Pancreas (tissue), 10 donors: ENCODE measurements around the gene SLC32A1. TPM values are rescaled to one million over a fixed set of nuclear protein-coding genes. Genes with fewer than 3 reads are reported as not detected.

ENCODE experiments used
- ATAC-seq, 4 donors: fragments of 200-7000 bp; cut with Tn5 transposase; one replicate each; pipeline versions ENCODE4 v1.8.0 to v1.9.1; 2020; ENCODE audit warnings: mild to moderate bottlenecking in 4 of 4, moderate library complexity in 4 of 4
- DNase-seq, 6 donors: peaks; one replicate each; pipeline ENCODE4 v3.0.0-alpha.2; 2020
- FAIRE-seq: peaks from 2 replicates; lab custom pipeline; 2012; peaks lifted over from hg19 to GRCh38; lab: Jason Lieb, UNC
- H3K27ac ChIP-seq, 4 donors: fragments of 200-600 bp; sonication (generic); 1 replicate in 3 of 4; 2 replicates in 1 of 4; pipeline versions ENCODE4 v1.5.0 to v1.8.0; 2020
- H3K27me3 ChIP-seq, 4 donors: fragments of 200-600 bp; one replicate each; pipeline ENCODE4 v1.8.0; 2021
- H3K36me3 ChIP-seq, 3 donors: fragments of 200-600 bp; sonication (generic) in 1 of 3; one replicate each; pipeline versions ENCODE4 v1.5.0 to v1.8.0; 2020 to 2021
- H3K4me1 ChIP-seq, 3 donors: fragments of 200-600 bp; one replicate each; pipeline ENCODE4 v1.8.0; 2021
- H3K4me3 ChIP-seq, 4 donors: fragments of 200-600 bp; sonication (generic) in 2 of 4; one replicate each; pipeline versions ENCODE4 v1.5.0 to v1.8.0; 2020 to 2021
- H3K9me3 ChIP-seq, 4 donors: fragments of 200-600 bp; one replicate each; pipeline ENCODE4 v1.8.0; 2021
- WGBS, 2 donors: extraction: QIAGEN DNeasy Blood & Tissue Kit; methylation state at CpG; one replicate each; pipeline ENCODE4 v1.1.7; 2013; 5-methylcytosine and 5-hydroxymethylcytosine counted together
- intact Hi-C, 3 donors: fragments of 100-400 bp; cut with DNase I; formaldehyde crosslinking; loops; one replicate each; pipeline versions ENCODE4 v1.11.1 to v1.14.2; 2022
- polyA plus RNA-seq, 2 donors: library from polyadenylated mRNA; stranded (reverse); fragments of 200-250 nt; gene quantifications; one replicate each; pipeline ENCODE4 v1.2.3, GENCODE V29; 2013
- total RNA-seq, 6 donors: library from RNA; stranded (reverse); fragmentation: NEBNext Ultra II Directional in 4 of 6; extraction: Animal tissue kit (Norgen Biotek cat#: 25700) in 4 of 6; gene quantifications; one replicate each; pipeline versions ENCODE4 v1.2.1 to v1.2.4, GENCODE V29; 2021 to 2023
- TF ChIP-seq, protein P1 (sequence below), 4 donors: fragments of 200-600 bp; sonication (generic) in 3 of 4; IDR thresholded peaks; one replicate each; pipeline versions ENCODE4 v1.5.0 to v1.8.0; 2021; ENCODE audit warnings: antibody characterized with exemption in 4 of 4
- donor health status: healthy with polysubstance abuse.
- donor health status: DM: no; HTN: no; CAD: no; lungs with moderate emphysema.
- donor health status: DM: no; HTN: no; CAD: no.
- donor health status: control.
- donor health status: control.
- donor health status: Bipolar disorder and iron deficiency.
- donor health status: DM: yes; HTN: yes; CAD: no.
- donor health status: DM: no; HTN: no; CAD: no.
- donor health status: DM: no; HTN: no; CAD: no.
- donor health status: DM: yes; HTN: yes; CAD: no.

The SLC32A1 gene
- total and polyA plus RNA-seq, 8 donors, result not detected

DNA sequence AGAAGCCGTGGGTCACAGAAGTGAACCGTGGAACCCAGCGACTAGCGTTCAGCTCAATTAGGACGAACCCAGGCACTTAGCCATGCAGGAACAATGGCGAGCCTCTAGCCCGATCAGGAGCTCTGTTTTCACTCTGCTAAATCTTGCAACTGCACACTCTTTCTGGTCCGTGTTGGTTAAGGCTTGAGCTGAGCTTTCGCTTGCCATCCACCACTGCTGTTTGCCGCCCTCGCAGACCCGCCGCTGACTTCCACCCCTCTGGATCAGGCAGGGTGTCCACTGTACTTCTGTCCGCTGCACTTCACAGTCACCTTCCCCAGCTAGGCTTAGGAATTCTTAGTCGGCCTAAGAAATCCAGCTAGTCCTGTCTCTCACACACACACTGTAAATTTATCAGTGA is 25.7 kb upstream of the SLC32A1 start:
- intact Hi-C loops, result no loop called here
- Histone ChIP-seq H3K4me1 (no peaks in the 10 kb centered on the region), H3K36me3 (no peaks in the 10 kb centered on the region), H3K27me3 (no peaks in the 10 kb centered on the region), H3K4me3 (no peak overlapping the region), H3K27ac (no peak overlapping the region), H3K9me3 (no peaks in the 10 kb centered on the region)
- TF ChIP-seq, protein P1, sequence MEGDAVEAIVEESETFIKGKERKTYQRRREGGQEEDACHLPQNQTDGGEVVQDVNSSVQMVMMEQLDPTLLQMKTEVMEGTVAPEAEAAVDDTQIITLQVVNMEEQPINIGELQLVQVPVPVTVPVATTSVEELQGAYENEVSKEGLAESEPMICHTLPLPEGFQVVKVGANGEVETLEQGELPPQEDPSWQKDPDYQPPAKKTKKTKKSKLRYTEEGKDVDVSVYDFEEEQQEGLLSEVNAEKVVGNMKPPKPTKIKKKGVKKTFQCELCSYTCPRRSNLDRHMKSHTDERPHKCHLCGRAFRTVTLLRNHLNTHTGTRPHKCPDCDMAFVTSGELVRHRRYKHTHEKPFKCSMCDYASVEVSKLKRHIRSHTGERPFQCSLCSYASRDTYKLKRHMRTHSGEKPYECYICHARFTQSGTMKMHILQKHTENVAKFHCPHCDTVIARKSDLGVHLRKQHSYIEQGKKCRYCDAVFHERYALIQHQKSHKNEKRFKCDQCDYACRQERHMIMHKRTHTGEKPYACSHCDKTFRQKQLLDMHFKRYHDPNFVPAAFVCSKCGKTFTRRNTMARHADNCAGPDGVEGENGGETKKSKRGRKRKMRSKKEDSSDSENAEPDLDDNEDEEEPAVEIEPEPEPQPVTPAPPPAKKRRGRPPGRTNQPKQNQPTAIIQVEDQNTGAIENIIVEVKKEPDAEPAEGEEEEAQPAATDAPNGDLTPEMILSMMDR (IDR thresholded peaks at IDR 0.05), result no peak
- DNase-seq (no peak), FAIRE-seq (no peak), ATAC-seq (no peak)
- WGBS, 2 donors, result 60 to 72% methylated on average over 15 of the region's 15 CpGs

DNA sequence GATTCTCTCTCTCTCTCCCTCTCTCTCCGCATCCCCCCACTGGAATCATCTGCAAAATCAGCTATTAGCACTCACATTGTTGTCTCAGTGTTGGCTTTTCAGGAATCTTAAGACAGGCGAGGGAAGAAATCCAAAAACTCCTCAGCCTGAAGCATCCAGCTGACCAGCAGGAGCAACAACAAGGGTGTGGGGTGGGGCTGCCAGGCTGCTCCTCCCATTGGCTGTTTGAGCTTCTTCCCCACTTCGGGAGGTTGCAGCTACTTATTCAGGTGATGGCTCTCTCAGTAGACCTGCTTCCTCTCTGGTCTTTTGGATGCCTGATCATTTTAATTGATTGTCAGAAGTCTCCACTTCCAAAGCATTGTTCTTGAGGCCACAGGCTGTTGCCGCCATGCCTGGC is 24.1 kb upstream of the SLC32A1 start:
- no peaks in the 10 kb centered on the region for H3K27me3 ChIP-seq
- ATAC-seq (no peak), DNase-seq (no peak), FAIRE-seq (no peak)
- H3K27ac ChIP-seq, result no peak overlapping the region
- no peaks in the 10 kb centered on the region for H3K4me1 ChIP-seq
- no peak overlapping the region for H3K4me3 ChIP-seq
- 30 to 40% methylated on average over 4 of the region's 4 CpGs for WGBS, 2 donors
- no peaks in the 10 kb centered on the region for H3K36me3 ChIP-seq
- TF ChIP-seq, protein P1 (IDR thresholded peaks at IDR 0.05), result no peak
- H3K9me3 ChIP-seq, result no peaks in the 10 kb centered on the region
- intact Hi-C loops, result no loop called here

DNA sequence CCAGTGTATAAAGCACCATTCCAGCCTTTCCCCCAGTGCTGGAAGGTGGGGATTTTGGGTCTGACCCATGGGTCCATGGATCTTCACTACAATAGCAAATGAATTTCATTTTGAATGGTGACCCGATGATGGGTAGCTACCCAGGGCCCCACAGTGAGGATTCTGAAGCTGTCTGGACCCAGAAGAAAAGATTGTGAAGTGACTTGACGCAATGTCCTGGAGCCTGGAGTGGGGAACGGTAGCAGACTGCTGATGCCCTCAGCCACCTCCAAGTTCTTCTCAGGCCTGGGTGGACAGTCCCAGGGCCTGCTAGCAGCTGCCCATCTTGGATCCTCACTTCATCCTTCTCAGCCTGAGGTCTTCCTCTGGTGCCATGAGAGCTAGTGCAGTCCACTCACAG is 23.4 kb upstream of the SLC32A1 start:
- no peak overlapping the region for H3K27ac ChIP-seq
- ATAC-seq (no peak), DNase-seq (no peak), FAIRE-seq (no peak)
- 62 to 63% methylated on average over 3 of the region's 3 CpGs for WGBS, 2 donors
- intact Hi-C loops, result no loop called here
- no peaks in the 10 kb centered on the region for H3K4me1 ChIP-seq
- no peaks in the 10 kb centered on the region for H3K27me3 ChIP-seq
- no peaks in the 10 kb centered on the region for H3K36me3 ChIP-seq
- H3K9me3 ChIP-seq, result no peaks in the 10 kb centered on the region
- H3K4me3 ChIP-seq, result no peak overlapping the region
- TF ChIP-seq, protein P1 (IDR thresholded peaks at IDR 0.05), result no peak

DNA sequence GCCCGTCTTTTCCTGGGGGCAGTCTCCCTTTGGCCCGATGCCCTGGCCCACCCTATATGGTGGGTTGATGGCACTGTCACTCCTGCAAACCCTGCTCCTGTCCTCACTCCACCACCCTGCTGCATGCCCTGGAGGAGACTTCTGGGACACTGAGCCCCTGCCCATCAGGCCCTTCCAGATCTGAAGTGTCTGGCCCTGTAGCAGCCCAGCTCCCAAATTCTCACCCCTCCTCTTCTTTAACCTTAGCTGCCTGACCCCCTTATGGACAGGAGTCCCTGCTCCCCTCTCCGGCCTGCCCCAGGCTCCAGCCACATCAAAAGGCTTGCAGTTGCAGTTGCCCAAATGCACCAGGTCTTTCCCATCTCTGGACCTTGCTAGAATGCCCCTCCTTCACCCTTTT is 20.8 kb upstream of the SLC32A1 start:
- Histone ChIP-seq H3K27me3 (no peaks in the 10 kb centered on the region), H3K4me3 (no peak overlapping the region), H3K27ac (no peak overlapping the region), H3K9me3 (no peaks in the 10 kb centered on the region), H3K36me3 (no peaks in the 10 kb centered on the region), H3K4me1 (no peaks in the 10 kb centered on the region)
- intact Hi-C loops, result no loop called here
- DNase-seq (no peak), FAIRE-seq (no peak), ATAC-seq (no peak)
- 50 to 62% methylated on average over 3 of the region's 3 CpGs for WGBS, 2 donors
- TF ChIP-seq, protein P1 (IDR thresholded peaks at IDR 0.05), result no peak

DNA sequence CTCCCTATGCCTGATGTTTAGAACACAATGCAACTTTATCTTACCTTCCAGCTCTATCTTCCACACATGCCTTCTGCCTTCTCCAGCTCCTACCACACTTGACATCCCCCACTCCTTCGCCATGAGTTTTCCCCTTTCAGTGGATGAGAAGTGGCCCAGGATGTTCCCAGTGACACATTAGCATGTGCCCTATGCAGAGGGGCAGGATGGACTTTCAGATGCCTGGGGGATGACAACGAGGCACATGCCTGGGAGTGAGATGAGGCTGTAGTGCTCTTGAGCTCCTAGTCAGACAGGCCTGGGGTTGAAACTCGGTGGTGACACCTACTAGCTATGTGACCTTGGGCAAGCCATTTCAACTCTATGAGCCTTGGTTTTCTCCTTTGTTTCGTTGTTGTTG is 20.1 kb upstream of the SLC32A1 start:
- ATAC-seq, result no peak
- TF ChIP-seq, protein P1 (IDR thresholded peaks at IDR 0.05), result no peak
- WGBS, 2 donors, result 30 to 50% methylated on average over 4 of the region's 4 CpGs
- FAIRE-seq, result no peak
- DNase-seq, result no peak
- intact Hi-C loops, result no loop called here
- H3K36me3 ChIP-seq, result no peaks in the 10 kb centered on the region
- no peaks in the 10 kb centered on the region for H3K4me1 ChIP-seq
- H3K4me3 ChIP-seq, result no peak overlapping the region
- H3K27ac ChIP-seq, result no peak overlapping the region
- H3K27me3 ChIP-seq, result no peaks in the 10 kb centered on the region
- H3K9me3 ChIP-seq, result no peaks in the 10 kb centered on the region
